Upper lobe of left lung (tissue), 6 donors: ENCODE measurements around the gene NID2. TPM values are rescaled to one million over a fixed set of nuclear protein-coding genes. Genes with fewer than 3 reads are reported as not detected.

Experiments used
- ATAC-seq, 2 donors: fragments of 200-7000 bp; cut with Tn5 transposase; one replicate each; pipeline ENCODE4 v1.9.1; 2022; ENCODE audit warnings: mild to moderate bottlenecking in 2 of 2, moderate library complexity in 2 of 2; ENCODE audit not compliant: low FRiP score in 2 of 2
- DNase-seq, 2 donors: peaks; one replicate each; pipeline ENCODE4 v3.0.0-alpha.2; 2019 to 2020
- H3K27ac ChIP-seq, 4 donors: fragments of 200-600 bp; sonication (generic); one replicate each; pipeline ENCODE4 v1.5.1; 2016 to 2019
- H3K27me3 ChIP-seq, 4 donors: fragments of 200-600 bp; sonication (generic); one replicate each; pipeline ENCODE4 v1.5.1; 2017 to 2019
- H3K36me3 ChIP-seq, 4 donors: fragments of 200-600 bp; sonication (generic); one replicate each; pipeline ENCODE4 v1.5.1; 2016 to 2019
- H3K4me1 ChIP-seq, 4 donors: fragments of 200-600 bp; sonication (generic); one replicate each; pipeline ENCODE4 v1.5.1; 2018 to 2019
- H3K4me3 ChIP-seq, 4 donors: fragments of 200-600 bp; sonication (generic); one replicate each; pipeline ENCODE4 v1.5.1; 2017 to 2019; ENCODE audit warnings: mild to moderate bottlenecking in 2 of 4, moderate library complexity in 1 of 4
- H3K9me3 ChIP-seq, 4 donors: fragments of 200-600 bp; sonication (generic); one replicate each; pipeline ENCODE4 v1.5.1; 2018 to 2019
- CTCF ChIP-seq, 6 experiments: fragments of 450-650 bp in 4 of 6; fragments of 200-600 bp in 2 of 6; sonication (generic) in 2 of 6; IDR thresholded peaks; one replicate each; pipeline ENCODE4 v1.5.1; 2016 to 2019; ENCODE audit warnings: antibody characterized with exemption in 6 of 6
- EP300 ChIP-seq, 4 donors: sonication (generic); formaldehyde crosslinking; IDR thresholded peaks; one replicate each; pipeline ENCODE4 v1.5.1; 2017; ENCODE audit warnings: antibody characterized with exemption in 4 of 4, control low read depth in 2 of 4
- POLR2A ChIP-seq, 4 donors: fragments of 450-650 bp; IDR thresholded peaks; one replicate each; pipeline ENCODE4 v1.5.1; 2016 to 2017; ENCODE audit warnings: antibody characterized with exemption in 4 of 4, mild to moderate bottlenecking in 2 of 4
- POLR2AphosphoS5 ChIP-seq, 2 donors: sonication (generic); formaldehyde crosslinking; IDR thresholded peaks; one replicate each; pipeline ENCODE4 v1.5.1; 2017; ENCODE audit warnings: antibody characterized with exemption in 2 of 2
- WGBS, 2 donors: methylation state at CpG; one replicate each; pipeline ENCODE4 v1.1.5; 2017 to 2018; 5-methylcytosine and 5-hydroxymethylcytosine counted together
- total RNA-seq, 6 donors: library from RNA; depleted of rRNA in 4 of 6; stranded (reverse); fragments of >200 nt in 4 of 6; gene quantifications; one replicate each; pipeline versions ENCODE4 v1.1.0 to v1.2.1, GENCODE V29; 2016 to 2021
- donor health status: DM: no; HTN: no; CAD: no; lungs with moderate emphysema.
- donor health status: DM: no; HTN: yes; CAD: no; lungs with severe emphysema.

The NID2 gene
- total RNA-seq, 6 donors from 2014 or later, result 4.9 to 33.5 (median 8.3) TPM

DNA sequence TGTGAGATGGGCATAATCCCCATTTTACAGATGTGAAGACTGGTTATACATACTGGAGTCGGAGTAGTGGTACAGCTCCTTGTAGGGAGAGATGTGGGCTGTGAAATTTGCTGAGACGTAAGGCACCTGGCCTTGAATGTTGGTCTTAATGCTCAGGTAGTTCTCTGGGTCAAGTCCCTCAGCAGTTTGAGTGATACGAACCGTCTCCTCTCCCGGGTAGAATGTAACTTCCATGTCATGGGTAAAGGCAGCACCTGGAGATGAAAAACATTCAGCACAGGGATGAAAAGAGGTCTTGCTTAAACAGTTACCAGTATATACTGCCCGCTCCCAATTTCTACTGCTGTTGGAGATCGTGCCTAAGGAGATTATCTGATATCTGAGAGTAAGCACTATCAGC, 28.3 kb downstream of the NID2 start:
- Histone ChIP-seq H3K36me3 (no peaks in the 10 kb centered on the region), H3K4me1 (peaks cover 4 to 7% (median 6%) of the 10 kb centered on the region in 4 donors), H3K27ac (no peak overlapping the region), H3K27me3 (no peaks in the 10 kb centered on the region), H3K4me3 (no peak overlapping the region), H3K9me3 (no peaks in the 10 kb centered on the region)
- DNase-seq (no peak), ATAC-seq (no peak)
- TF ChIP-seq POLR2A (IDR thresholded peaks at IDR 0.05) (no peak), CTCF (IDR thresholded peaks at IDR 0.05) (no peak), POLR2AphosphoS5 (IDR thresholded peaks at IDR 0.05) (no peak), EP300 (IDR thresholded peaks at IDR 0.05) (no peak)
- 93 to 96% methylated on average over 7 of the region's 7 CpGs for WGBS, 2 donors

- no peak overlapping the region for H3K27ac ChIP-seq
- 91 to 96% methylated on average over 6 to 7 of the region's 7 CpGs for WGBS, 2 donors
- no peaks in the 10 kb centered on the region for H3K9me3 ChIP-seq
- no peaks in the 10 kb centered on the region for H3K36me3 ChIP-seq
- DNase-seq (no peak), ATAC-seq (no peak)
- peaks cover 0 to 6% (median 3%) of the 10 kb centered on the region in 4 donors for H3K4me1 ChIP-seq
- TF ChIP-seq EP300 (IDR thresholded peaks at IDR 0.05) (no peak), POLR2A (IDR thresholded peaks at IDR 0.05) (no peak), POLR2AphosphoS5 (IDR thresholded peaks at IDR 0.05) (no peak), CTCF (IDR thresholded peaks at IDR 0.05) (no peak)
- no peaks in the 10 kb centered on the region for H3K27me3 ChIP-seq
- H3K4me3 ChIP-seq, result no peak overlapping the region
Measured at GRCh38 chr14:52039124-52039815, 29.6 kb downstream of the NID2 start.

DNA sequence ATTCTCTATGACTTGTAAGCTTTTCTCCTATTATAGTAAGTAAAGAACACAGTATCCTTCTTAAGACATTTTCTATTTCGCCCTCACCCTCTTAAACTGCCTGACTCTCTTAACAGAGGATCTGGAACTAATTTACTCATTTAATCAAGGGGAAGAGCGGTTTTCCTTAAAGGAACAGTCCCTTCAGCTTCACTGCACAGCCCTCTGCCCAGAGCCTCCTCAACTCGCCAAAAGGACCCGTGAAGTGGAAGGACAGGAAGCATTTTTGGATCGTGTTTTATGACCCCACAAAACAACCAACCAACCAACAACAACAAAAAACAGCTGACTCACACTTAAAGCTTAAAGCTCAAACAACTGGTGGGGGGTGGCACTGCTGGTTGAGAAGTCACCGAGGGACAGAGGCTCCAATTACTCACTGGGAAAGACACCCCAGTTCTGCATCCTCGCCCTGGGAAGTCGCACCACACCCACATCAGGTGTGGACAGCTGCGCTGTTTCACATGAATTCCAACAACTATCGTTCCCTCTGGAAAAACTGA, 35.7 kb downstream of the NID2 start:
- no peaks in the 10 kb centered on the region for H3K4me1 ChIP-seq
- ATAC-seq (peak in 1 of 2 donors; percentile 38), DNase-seq (no peak)
- H3K4me3 ChIP-seq, result no peak overlapping the region
- H3K27me3 ChIP-seq, result no peaks in the 10 kb centered on the region
- H3K9me3 ChIP-seq, result no peaks in the 10 kb centered on the region
- no peaks in the 10 kb centered on the region for H3K36me3 ChIP-seq
- WGBS, 2 donors, result 65 to 70% methylated on average over 10 of the region's 10 CpGs
- TF ChIP-seq POLR2A (IDR thresholded peaks at IDR 0.05) (no peak), EP300 (IDR thresholded peaks at IDR 0.05) (no peak), CTCF (IDR thresholded peaks at IDR 0.05) (no peak), POLR2AphosphoS5 (IDR thresholded peaks at IDR 0.05) (no peak)
- no peak overlapping the region for H3K27ac ChIP-seq

DNA sequence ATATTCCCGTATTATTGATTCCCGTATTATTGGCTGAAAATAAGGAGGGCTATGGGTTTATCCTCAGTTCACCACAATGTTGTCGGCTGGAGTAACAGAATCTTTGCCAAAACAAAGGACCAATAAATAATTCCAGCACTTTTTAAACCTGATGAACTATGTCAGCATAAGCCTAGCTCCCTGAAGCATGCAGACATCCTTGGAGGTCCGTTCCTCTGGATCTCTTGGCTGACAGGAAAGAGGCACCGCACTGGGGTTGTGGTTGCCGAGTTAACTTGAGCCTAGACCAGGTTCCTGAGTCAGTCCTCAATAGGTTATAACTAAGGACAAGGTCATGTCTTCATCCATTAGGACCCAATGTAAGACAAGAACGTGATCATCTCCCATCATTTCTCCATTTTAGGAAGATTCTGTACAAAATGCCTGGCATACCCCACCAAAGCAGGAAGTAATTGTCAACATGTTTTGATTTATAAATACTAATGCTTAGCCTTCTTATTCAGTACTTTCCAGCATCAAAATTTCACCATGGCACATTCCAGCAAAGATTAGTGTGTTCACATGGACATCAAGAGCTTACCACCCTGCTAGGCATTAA, 36.6 kb downstream of the NID2 start:
- Histone ChIP-seq H3K27me3 (no peaks in the 10 kb centered on the region), H3K27ac (no peak overlapping the region), H3K4me3 (no peak overlapping the region), H3K36me3 (no peaks in the 10 kb centered on the region), H3K4me1 (no peaks in the 10 kb centered on the region), H3K9me3 (no peaks in the 10 kb centered on the region)
- TF ChIP-seq POLR2A (IDR thresholded peaks at IDR 0.05), result no peak
- no peak for TF ChIP-seq CTCF (IDR thresholded peaks at IDR 0.05)
- TF ChIP-seq EP300 (IDR thresholded peaks at IDR 0.05), result no peak
- no peak for TF ChIP-seq POLR2AphosphoS5 (IDR thresholded peaks at IDR 0.05)
- DNase-seq (no peak), ATAC-seq (peak in 1 of 2 donors; percentile 55)
- WGBS, 2 donors, result 58 to 67% methylated on average over 7 of the region's 7 CpGs
